IMR-90 (cell line): ENCODE data around the gene OXCT2. TPM values are rescaled to one million over a fixed set of nuclear protein-coding genes. Genes with fewer than 3 reads are reported as not detected.
"Not testable (repeated sequence)": the region's sequence is repeated elsewhere in the genome, so short reads cannot be mapped to it uniquely, and the experiment has no call there.

Experiments
- ATAC-seq: fragments of 200-7000 bp; cut with Tn5 transposase; 2 replicates; pipeline ENCODE4 v1.9.1; 2020; ENCODE audit warnings: low read depth, mild to moderate bottlenecking, moderate library complexity
- BruUV-seq: library from RNA; stranded (reverse); fragments of 400-500 nt; replicated peaks from 2 replicates; lab custom pipeline; 2021; lab: Mats Ljungman, UMichigan
- CTCF ChIA-PET: fragments of 300-600 bp; formaldehyde crosslinking; extraction: SDS; loops from one replicate; lab custom pipeline; 2021; ENCODE audit warnings: antibody characterized with exemption; lab: Yijun Ruan, JAX
- POLR2A ChIA-PET: fragments of 300-600 bp; sonication (Branson Sonifier 250); formaldehyde crosslinking; loops from one replicate; lab custom pipeline; 2022; ENCODE audit warnings: antibody characterized with exemption; ENCODE audit not compliant: unreplicated experiment; lab: Charles Lee
- DNase-seq: peaks from one replicate; pipeline ENCODE4 v3.0.0; 2013
- H2AFZ ChIP-seq: replicated peaks from 2 replicates; pipeline ENCODE3; 2013; ENCODE audit warnings: low read length, mild to moderate bottlenecking; ENCODE audit not compliant: poor library complexity
- H2AK5ac ChIP-seq: 2 replicates; pipeline ENCODE4 v1.6.1; 2013; ENCODE audit warnings: low read depth, low read length, inconsistent platforms
- H2AK9ac ChIP-seq: replicated peaks from 2 replicates; pipeline ENCODE3; 2013; ENCODE audit warnings: mild to moderate bottlenecking, low read depth, low read length, moderate library complexity; ENCODE audit not compliant: poor library complexity
- H2BK120ac ChIP-seq: 2 replicates; pipeline ENCODE4 v1.6.1; 2013; ENCODE audit warnings: low read depth, low read length, inconsistent platforms
- H2BK15ac ChIP-seq: 3 replicates; pipeline ENCODE4 v1.6.1; 2013; ENCODE audit warnings: low read depth, low read length, inconsistent platforms
- H2BK20ac ChIP-seq: 2 replicates; pipeline ENCODE4 v1.6.1; 2013; ENCODE audit warnings: low read depth, mild to moderate bottlenecking, inconsistent platforms, low read length, moderate library complexity
- H2BK5ac ChIP-seq: 2 replicates; pipeline ENCODE4 v1.6.1; 2013; ENCODE audit warnings: mild to moderate bottlenecking, low read depth, low read length, inconsistent platforms; ENCODE audit not compliant: poor library complexity, severe bottlenecking
- H3K14ac ChIP-seq: replicated peaks from 2 replicates; pipeline ENCODE4 v1.6.1; 2013; ENCODE audit warnings: low read depth, low read length, inconsistent platforms
- H3K18ac ChIP-seq: 2 replicates; pipeline ENCODE4 v1.6.1; 2013; ENCODE audit warnings: low read depth, low read length, control low read depth
- H3K23ac ChIP-seq: 2 replicates; pipeline ENCODE4 v1.6.1; 2013; ENCODE audit warnings: low read depth, low read length, inconsistent platforms
- H3K27ac ChIP-seq: 2 replicates; pipeline ENCODE4 v1.5.1; 2013; ENCODE audit warnings: mild to moderate bottlenecking, control low read depth, low read length; ENCODE audit not compliant: insufficient read depth
- H3K27me3 ChIP-seq: 2 replicates; pipeline ENCODE4 v1.6.1; 2013; ENCODE audit warnings: low read length; ENCODE audit not compliant: control insufficient read depth, insufficient read depth
- H3K36me3 ChIP-seq: 2 replicates; pipeline ENCODE4 v1.6.1; 2013; ENCODE audit warnings: low read length, mixed read lengths; ENCODE audit not compliant: control insufficient read depth, insufficient read depth
- H3K4ac ChIP-seq: 2 replicates; pipeline ENCODE4 v1.6.1; 2013; ENCODE audit warnings: low read depth, low read length, inconsistent platforms
- H3K4me1 ChIP-seq: 2 replicates; pipeline ENCODE4 v1.6.1; 2013; ENCODE audit warnings: low read length, mixed read lengths; ENCODE audit not compliant: control insufficient read depth, insufficient read depth
- H3K4me2 ChIP-seq: 2 replicates; pipeline ENCODE4 v1.6.1; 2013; ENCODE audit warnings: low read depth, mild to moderate bottlenecking, control low read depth, low read length, moderate library complexity
- H3K4me3 ChIP-seq: 2 replicates; pipeline ENCODE4 v1.5.1; 2013; ENCODE audit warnings: low read depth, mild to moderate bottlenecking, control low read depth, low read length, moderate library complexity; ENCODE audit not compliant: insufficient read depth
- H3K56ac ChIP-seq: 2 replicates; pipeline ENCODE4 v1.6.1; 2013; ENCODE audit warnings: low read length, inconsistent platforms; ENCODE audit not compliant: insufficient read depth; ENCODE audit errors: extremely low read depth
- H3K79me1 ChIP-seq, 2 experiments: 2 replicates each; pipeline ENCODE4 v1.6.1; 2013; ENCODE audit warnings: low read length in 2 of 2, inconsistent platforms in 1 of 2, low read depth in 1 of 2
- H3K9ac ChIP-seq: 2 replicates; pipeline ENCODE4 v1.6.1; 2013; ENCODE audit warnings: low read depth, low read length, control low read depth
- H3K9me1 ChIP-seq: 2 replicates; pipeline ENCODE4 v1.6.1; 2013; ENCODE audit warnings: low read length, inconsistent platforms; ENCODE audit not compliant: insufficient read depth
- H3K9me3 ChIP-seq: 2 replicates; pipeline ENCODE4 v1.6.1; 2013; ENCODE audit warnings: low read length; ENCODE audit not compliant: control insufficient read depth, insufficient read depth
- H4K20me1 ChIP-seq: 2 replicates; pipeline ENCODE4 v1.6.1; 2013; ENCODE audit warnings: low read length, inconsistent platforms; ENCODE audit not compliant: insufficient read depth
- H4K5ac ChIP-seq: 2 replicates; pipeline ENCODE4 v1.6.1; 2013; ENCODE audit warnings: mild to moderate bottlenecking, low read depth, low read length, control low read depth
- H4K8ac ChIP-seq, 2 experiments: 2 replicates each; pipeline ENCODE4 v1.6.1; 2013; ENCODE audit warnings: low read depth in 2 of 2, low read length in 2 of 2, control low read depth in 1 of 2, inconsistent platforms in 1 of 2
- H4K91ac ChIP-seq: 2 replicates; pipeline ENCODE4 v1.6.1; 2013; ENCODE audit warnings: low read depth, low read length, inconsistent platforms; ENCODE audit not compliant: insufficient read depth
- BHLHE40 ChIP-seq: fragments of 150-350 bp; IDR thresholded peaks from 2 replicates; pipeline ENCODE4 v1.6.1; 2016; ENCODE audit warnings: mild to moderate bottlenecking, low read depth, low read length
- CTCF ChIP-seq: conservative IDR thresholded peaks from 2 replicates; pipeline ENCODE4 v1.5.1; 2012; ENCODE audit warnings: mild to moderate bottlenecking, low read depth, low read length, improper control_type of control experiment
- USF2 ChIP-seq: fragments of 150-350 bp; IDR thresholded peaks from 2 replicates; pipeline ENCODE4 v1.6.1; 2017; ENCODE audit warnings: mild to moderate bottlenecking, antibody characterized with exemption, low read length, low read depth
- WGBS, 2 experiments: methylation state at CpG; one replicate each; pipeline versions ENCODE4 v1.1.5 to v1.1.7; 2013; ENCODE audit warnings: missing lambda C conversion rate in 2 of 2; ENCODE audit not compliant: insufficient read length in 1 of 2; ENCODE audit errors: extremely low coverage in 2 of 2; 5-methylcytosine and 5-hydroxymethylcytosine counted together
- dilution Hi-C: fragments of 300-500 bp; cut with HindIII; formaldehyde crosslinking; loops from one replicate; pipeline ENCODE4 v1.14.3; 2018; ENCODE audit warnings: low sequenced_read_pairs; ENCODE audit not compliant: unreplicated experiment
- in situ Hi-C: fragments of 300-500 bp; cut with MboI; formaldehyde crosslinking; loops from 3 replicates; pipeline ENCODE4 v1.14.3; 2019; ENCODE audit warnings: low sequenced_read_pairs, inconsistent platforms, mixed read lengths
- intact Hi-C: fragments of 100-400 bp; cut with micrococcal nuclease; formaldehyde crosslinking; loops from 2 replicates; pipeline ENCODE4 v1.10.0; 2022
- polyA plus RNA-seq, 3 experiments: library from polyadenylated mRNA; depleted of rRNA; stranded (reverse); fragments of >200 nt; gene quantifications; 2 replicates each; pipeline ENCODE4 v1.2.3, GENCODE V29; 2012; ENCODE audit warnings: low replicate concordance in 1 of 3
- total RNA-seq: library from RNA; depleted of rRNA; stranded (reverse); fragments of >200 nt; gene quantifications from 2 replicates; pipeline ENCODE4 v1.2.3, GENCODE V29; 2012

The OXCT2 gene
- total and polyA plus RNA-seq, 2 of the 4 experiments (the other 2 are of a cell fraction), result 0.18 to 0.22 TPM

- H3K4me2 ChIP-seq, H2BK120ac ChIP-seq, H3K56ac ChIP-seq, H3K79me1 ChIP-seq, H4K20me1 ChIP-seq, intact Hi-C loops, in situ Hi-C loops, H3K9me3 ChIP-seq, H3K4me3 ChIP-seq, BruUV-seq, H3K18ac ChIP-seq, H2AK9ac ChIP-seq, H4K5ac ChIP-seq, H3K9ac ChIP-seq, H3K36me3 ChIP-seq, H2BK20ac ChIP-seq, POLR2A ChIA-PET, dilution Hi-C loops, H3K9me1 ChIP-seq, H3K27ac ChIP-seq, H3K14ac ChIP-seq, H3K23ac ChIP-seq, H3K4me1 ChIP-seq, H2BK5ac ChIP-seq: not testable (repeated sequence)
- 52% methylated on average over 4 of the region's 26 CpGs; no CpG with 5 or more reads in 1 of the 2 experiments for WGBS, 2 experiments
- Histone ChIP-seq H2AFZ (peak overlapping the region; percentile 46), H3K4ac (peak overlapping the region; percentile 35), H2AK5ac (peak overlapping the region; percentile 82), H2BK15ac (0 out of 3 replicates have a peak overlapping the region, but pooled peaks have one; percentile 0), H3K27me3 (peaks cover 13% of the 10 kb centered on the region), H4K91ac (peak overlapping the region; percentile 39), H4K8ac (peak overlapping the region in 1 of 2 experiments; percentile 72; a peak in 2 of 4 replicates)
- CTCF ChIA-PET, result interaction anchor here (0.9 to 1.3 kb wide), 4 partner anchors 14 to 309 kb away, joined by 3 to 4 read pairs (median 3); no protein-coding TSS in a partner anchor
- ATAC-seq, result peak; percentile 56
- DNase-seq, result peak; percentile 50
- TF ChIP-seq BHLHE40 (0 out of 2 replicates have a peak, but pooled peaks have one; percentile 16), USF2 (peak; percentile 62), CTCF (peak; percentile 24; the same call in 1 of the 2 replicates)
Measured at GRCh38 chr1:39798859-39799769, 28.0 kb upstream of the OXCT2 start.
